C1 segment of cervical spinal cord (tissue), 14 donors: ENCODE results near the gene POLR1A.

ENCODE experiments used
- DNase-seq, 14 donors: peaks; one replicate each; lab custom pipeline; 2025; lab: John Stamatoyannopoulos, UW

Gene POLR1A

DNA sequence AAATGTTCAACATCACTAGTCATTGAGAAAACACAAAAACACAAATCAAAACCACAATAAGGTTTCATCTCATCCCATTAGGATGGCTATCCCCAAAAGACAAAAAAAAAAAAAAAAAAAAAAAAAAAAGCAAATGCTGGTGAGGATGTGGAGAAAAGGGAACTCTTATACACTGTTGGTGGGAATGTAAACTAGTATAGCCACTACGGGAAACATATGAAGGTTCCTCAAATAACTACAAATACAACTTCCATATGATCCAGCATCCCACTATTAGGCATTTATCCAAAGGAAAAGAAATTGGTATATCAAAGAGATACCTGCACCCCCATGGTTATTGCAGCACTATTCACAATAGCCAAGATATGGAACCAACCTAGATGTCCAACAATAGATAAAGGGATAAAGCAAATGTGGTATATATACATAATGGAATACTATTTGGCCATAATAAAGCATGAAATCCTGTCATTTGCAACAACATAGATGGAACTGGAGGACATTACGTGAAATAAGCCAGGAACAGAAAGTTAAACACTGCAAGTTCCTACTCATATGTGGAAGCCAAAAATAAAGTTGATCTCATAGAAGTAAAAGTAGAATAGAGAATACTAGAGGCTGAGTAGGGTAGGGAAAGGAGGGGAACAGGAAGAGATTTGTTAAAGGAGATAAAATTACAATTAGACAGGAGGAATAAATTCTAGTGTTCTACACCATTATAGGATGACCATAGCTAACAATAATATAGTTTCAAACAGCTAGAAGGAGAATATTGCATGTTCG is 8.4 kb downstream of the POLR1A start:
- DNase-seq = no peak

DNA sequence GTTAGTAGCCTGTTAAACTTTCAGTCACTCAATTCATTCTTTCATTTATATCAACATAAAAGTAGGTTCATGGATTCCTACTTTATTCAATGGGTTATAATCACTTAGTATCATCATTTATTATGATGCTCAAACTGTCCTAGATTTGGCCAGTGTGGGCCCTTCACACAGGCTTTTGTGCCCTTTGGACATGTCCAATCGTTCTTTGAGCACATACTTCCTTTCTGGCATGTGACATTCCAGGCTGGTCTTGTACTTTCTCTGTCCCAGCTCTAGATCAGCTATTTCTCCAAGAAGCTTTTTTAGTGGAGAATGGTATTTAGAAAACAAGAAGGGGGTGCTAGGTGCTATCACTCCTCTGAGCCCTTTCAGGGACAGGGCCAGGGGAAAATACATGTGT is 11.5 kb downstream of the POLR1A start:
- DNase-seq = no peak

DNA sequence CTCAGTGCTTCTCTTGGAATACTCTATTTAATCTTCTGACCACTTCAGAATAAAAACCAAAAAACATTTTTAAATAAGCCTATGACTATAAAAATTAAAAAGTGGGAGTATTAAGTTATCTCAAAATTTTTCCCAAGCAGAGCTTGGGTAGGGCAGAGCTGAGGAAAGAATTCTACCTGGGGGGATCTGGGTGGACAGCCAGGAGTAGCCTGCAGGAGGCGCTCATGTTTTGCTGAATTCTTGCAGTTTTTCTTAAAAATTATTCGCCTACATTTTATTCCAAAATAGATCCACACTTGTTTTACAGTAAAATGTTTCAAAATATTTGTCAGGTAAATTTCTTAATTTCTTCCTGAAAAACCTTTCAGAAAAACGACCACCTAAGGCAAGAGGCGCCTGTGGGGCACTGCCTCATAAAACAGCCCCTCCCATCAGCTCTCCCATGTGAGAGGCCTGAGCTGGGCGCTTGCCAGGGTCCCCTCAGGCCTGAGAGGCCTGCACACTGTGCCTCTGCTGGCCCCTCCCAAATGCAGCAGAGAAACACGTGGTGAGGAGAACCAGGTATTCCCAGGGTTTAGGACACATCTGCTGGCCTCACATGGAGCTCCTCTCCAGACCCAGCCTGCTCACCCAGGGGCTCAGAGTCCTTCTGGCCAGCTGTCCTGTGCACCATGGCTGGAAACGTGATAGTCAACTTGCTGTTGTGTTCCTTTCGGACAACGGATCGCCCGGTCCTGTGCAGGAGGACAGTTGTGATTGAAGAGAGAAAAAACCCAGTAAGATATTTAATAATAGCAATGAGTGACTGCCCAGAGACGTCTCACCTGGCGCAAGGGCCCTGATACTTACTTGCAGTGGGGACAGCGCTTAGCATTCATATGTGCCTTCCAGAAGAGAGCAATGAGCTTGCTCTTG is 17.5 kb downstream of the POLR1A start:
- no peak for DNase-seq

DNA sequence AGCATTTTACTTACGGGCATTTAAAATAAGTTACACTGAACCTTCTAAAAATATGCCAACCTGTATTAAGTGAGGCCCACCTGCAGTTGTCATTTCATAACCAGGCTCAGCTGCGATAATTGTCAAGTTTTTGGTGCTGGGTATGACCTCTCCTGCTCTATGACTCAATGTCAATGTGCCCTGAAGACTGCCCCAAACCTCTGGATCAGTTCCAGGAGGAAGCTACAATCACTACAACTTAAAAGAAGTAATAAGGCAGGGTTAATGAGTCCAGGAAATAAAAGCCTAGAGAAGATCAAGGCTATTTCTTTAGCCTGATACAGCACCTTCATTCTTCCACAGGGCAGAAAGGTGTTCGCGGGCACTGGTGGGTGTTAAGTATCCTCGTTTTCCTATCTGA is 22.9 kb downstream of the POLR1A start:
- no peak for DNase-seq

DNA sequence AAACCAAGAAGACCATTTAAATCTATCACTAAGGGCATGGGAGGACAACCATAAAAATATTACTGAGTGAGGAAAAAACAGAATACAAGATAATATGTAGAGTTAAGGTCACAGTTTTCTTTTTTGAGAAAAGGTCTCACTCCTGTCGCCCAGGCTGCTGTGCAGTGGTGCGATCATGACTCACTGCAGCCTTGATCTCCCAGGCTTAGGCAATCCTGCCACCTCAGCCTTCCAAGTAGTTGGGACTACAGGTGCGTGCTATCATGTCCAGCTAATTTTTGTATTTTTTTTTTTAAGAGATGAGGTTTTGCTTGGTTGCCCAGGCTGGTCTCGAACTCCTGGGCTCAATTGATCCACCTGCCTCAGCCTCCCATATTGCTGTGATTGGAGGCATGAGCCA is 24.0 kb downstream of the POLR1A start:
- no peak for DNase-seq

DNA sequence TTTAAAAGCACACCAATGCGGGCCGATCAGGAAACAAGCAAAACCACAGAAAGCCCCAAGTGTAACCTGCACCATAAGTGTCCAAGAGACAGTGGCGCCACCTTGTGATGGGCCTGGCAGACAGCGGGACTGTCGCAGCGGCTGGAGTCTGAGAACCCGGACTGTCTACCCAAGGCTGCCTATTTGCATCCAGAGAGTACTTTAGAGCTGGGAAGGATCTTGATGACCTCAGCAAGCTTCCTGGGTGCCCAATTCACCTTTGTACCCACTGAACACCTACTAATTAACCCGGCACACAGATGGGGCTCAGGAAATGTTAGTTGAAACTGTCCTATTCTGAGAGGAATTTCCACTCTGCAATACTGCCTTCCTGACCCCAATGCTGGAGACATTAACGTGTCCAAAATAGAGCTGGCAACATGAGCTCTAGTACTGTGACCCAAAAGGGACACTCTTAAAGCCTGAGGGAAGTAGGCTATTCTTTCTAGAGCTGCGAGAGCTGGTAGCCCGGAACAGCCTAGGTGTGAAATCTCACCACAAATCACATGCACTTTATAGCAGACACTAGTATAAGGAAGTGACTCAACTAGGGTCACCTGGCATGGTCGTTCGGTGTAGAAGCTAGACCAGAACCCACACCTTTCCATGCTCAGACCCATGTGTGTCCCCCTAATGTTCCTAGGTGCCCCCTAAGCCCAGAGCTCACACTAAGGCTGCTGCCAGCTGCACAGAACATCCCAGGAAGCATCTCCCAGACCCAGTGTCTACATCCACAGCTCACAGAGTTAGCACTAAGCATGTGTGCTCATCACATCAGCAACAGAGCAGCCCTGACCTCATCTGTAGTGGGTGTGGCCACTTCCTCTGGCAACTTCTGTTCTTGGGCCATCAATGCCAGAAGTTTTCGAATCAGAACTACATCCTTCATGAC is 25.4 kb downstream of the POLR1A start:
- peak in 12 of 14 donors; percentile 9 to 69 (median 42) for DNase-seq

DNA sequence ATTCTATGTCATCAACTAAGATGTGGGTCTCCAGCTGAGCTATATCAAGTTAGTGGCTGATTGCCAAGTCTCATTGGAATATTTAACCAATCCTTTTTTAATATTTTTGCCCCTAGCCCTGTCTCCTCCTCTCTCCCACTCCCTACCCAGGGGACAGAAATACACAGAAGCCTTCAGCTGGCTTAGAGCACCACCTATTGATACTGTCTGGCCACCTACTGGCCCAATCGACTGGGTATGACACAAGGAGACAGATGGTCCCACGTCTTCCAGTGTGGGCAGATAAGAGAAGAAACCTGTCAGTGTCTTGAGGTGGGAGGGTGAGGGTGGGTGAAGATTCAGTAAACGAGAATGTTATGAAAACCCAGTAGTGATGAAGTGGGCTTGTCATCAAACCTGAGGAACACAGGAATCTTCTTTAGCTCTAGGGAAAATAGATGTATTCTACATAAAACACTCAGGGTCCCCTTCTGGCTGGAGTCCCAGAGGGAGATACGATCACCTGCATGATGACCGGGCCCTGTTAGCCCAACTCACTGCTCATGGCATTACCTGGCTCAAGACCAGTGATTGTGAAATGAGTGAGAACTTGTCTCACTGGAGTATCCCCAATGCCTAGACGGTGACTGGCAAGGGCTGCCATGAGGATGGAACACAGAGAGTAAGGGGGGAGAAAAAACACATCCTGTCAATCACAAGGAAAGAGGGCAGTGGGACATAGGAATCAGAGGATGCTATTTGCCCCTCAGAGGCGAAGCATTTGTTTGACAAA is 26.7 kb downstream of the POLR1A start:
- peak in 10 of 14 donors; percentile 6 to 46 (median 30) for DNase-seq

DNA sequence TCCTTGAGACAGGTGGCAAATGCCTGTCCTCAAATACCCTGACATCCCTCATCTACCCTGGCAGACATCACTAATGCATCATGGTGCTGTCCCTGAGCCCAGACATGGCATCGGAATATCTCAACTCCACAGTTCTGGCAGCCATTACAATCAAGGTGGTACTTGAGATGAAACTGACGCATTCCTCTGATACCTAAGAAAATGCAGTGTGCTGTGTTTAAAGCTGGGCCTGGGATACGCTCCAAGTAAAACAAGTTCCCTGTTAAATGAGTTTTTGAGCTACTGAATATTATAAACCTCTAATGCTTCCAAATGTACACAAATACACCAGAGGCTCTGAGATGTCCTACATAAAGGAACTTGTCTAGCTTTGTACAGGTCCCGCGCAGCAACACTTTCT is 29.8 kb downstream of the POLR1A start:
- no peak for DNase-seq

DNA sequence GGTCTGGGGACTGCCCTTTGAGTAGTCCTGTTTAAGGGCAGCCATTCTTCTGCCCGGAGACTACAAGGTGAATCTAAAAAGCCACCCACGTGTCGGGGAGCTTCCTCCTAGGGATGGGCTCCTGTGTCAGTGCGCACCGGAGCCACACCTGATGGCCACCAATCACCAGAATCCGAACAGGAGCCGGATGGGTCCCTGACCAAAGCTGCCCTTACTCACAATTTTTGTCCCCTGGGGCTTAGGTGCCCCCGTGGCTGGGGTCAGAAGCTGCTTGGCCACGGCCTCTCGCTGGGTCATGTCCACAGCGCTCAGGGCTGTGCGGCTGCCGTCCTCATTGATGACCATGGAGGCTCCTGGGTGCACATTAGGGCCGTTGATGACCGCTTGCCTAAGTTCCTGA is 30.9 kb downstream of the POLR1A start:
- no peak for DNase-seq

DNA sequence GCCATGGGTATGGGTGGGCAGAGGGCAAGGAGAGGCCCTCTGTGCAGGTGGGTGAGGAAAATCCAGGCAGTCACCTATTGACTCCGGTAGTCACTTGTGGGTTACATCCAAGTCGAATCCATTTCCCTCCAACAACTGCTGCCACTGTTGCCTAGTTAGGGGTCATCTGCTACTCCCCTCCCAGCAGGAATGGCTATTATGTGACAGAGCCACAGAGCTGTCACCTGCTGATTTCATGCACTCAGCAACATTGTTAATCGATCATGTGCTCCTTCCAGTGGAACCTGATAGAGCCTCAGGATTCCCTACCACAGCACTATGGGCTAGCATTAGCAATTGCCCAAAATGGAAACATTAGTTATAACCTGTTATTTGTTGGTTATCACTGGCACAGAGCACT is 31.4 kb downstream of the POLR1A start:
- DNase-seq = no peak

DNA sequence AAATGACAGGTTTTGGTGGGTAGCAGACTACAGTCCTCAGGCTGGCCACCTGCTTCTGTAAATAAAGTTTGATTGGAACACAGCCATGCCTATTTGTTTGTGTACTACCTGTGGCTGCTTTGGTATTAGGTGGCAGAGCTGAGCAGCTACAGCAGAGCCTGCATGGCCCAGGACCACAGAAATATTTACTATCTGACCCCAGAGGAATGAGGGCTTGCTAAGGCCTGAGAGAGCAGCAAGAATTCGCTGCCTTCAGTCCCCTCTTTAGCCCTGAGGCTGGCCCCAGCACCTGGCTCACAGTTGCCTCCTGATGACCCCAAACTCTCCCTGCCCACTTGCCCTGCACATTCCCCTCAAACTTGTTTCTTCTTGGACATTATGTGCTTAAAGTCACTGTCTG is 32.5 kb downstream of the POLR1A start:
- no peak for DNase-seq

DNA sequence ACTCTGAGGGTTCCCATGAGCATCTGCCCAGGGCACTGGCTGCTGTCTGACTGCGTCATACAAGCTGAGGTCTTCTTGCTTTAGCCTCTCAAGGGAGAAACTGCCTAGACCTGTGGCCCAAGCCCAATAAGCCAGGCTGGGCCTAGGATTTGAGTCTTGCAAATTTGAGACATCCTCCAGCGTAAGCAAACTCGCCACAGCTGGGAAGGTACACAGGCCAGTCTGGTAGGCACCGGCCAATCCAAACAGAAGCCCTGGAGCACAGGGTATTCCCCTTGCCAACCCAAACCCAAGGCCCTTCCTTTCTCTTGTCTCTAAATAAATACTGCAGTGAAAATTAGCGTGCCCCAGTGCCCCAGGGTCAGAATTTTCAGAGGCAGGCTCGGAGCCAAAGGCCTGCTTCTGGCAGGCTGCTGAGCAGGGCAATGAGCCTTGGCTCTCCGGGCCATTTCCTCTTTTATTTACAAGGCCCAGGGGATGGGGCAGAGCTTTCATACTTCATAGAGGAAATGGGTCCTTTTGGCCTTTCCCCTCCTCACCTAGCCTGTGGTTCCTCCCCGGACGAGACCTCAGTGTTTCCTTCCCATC is 33.3 kb downstream of the POLR1A start:
- peak in 12 of 14 donors; percentile 16 to 76 (median 51) for DNase-seq

DNA sequence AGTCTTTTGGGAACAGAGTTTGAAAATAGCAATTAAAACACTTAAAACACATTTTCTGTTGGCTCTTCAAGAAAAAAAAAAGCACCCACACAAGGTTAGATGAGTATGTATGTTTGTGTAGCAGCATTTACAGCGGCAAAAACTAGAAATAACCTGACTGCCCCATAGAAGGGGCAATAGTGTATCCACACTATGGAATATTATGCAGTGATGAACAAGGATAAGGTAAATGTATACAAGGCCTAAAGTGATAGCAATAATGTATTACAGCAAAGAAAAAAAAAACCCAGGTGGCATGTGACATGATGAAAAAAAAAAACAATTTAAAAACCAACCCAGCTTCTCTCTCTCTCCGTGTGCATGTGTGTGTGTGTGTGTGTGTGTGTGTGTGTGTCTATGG is 34.8 kb downstream of the POLR1A start:
- no peak for DNase-seq

DNA sequence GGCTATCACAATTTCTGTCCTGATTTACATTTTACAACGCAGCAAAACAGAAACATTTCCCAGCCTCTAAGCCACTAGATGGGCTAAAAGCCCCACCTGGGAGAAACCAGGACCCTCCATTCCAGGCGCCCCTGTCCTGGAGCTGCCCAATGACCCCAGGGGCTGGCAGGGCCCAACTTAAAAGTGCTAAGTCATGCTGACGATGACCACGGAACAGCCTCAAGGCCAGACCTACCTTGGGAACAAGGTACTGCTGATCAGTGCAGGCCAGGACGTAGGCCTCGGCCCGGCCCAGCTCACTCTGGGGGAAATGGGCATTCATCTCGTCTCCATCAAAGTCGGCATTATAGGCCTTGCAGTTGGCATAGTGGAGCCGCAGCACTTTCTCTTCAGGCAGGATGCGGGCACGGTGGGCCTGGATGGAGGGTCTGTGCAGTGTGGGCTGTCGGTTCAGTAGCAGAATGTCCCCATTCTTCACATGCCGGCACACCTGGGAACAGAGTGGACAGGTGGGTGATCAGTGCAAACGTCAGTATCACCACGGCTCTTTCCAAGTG is 35.8 kb downstream of the POLR1A start:
- DNase-seq = no peak

DNA sequence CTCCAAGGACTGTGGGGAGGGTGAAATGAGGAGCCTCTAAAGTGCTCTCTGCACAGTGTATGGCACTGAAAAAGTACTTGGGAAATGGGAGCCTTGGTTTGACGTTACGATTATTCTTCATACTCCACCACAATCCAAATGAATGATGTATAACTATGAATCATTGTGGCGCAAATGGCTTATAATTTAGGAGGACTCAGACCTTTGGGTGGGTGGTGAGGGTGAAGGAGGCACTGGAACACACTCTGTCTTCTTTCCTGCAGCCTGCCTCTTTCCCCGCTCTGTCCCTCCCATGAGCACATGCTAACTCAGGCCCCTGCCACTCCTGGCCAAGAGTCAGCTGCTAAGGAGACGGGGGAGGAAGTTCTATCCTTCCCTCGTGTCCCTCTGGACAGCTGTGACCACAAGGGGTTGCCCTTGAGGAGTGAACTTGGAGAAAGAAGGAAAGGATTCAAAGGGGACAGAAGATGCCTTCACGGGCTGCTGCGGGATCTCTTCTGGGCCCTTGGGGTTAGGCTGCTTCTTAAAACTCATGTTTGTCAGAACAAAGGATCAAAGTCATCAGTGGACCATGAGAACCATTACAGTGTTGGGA is 36.5 kb downstream of the POLR1A start:
- no peak for DNase-seq

DNA sequence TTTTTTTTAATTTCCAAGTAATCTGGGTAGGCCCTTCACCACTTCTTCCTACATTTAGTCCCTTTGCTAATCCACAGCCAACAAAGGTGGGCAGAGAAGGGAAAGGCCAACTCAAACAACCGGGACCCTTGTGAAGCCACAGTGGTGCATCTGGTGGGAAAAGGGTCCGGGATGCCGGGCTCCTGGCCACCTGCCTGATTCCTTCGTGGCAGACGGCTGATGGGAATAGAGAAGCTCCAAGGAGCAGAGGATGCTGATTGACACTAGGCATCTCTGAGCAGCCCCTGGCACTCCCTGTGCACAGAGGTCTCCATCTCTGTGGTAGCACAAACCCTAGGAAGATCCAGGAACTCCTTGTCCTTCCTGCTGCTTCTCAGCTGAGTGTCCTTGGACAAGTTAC is 37.0 kb downstream of the POLR1A start:
- no peak for DNase-seq

DNA sequence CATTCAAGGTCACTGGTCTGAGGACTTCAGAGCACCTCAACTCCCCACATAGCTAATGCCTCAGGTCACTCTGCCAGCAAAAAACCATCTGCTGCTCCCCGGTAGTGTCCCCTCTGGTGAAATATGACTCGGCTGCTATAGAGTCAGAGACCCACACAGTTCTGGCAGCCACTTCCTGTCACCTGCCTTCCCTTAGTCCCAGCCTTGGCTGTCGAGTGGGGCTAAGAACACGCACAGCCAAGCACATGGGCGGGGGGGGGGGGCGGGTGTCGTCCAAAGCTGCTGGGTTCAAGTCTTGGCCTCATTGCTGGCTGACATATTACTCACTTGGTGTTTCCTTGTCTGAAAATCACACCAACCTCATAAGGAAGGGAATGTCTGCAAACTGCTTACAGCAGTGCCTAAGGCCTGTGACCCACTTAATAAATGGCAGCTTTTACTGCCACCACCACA is 37.5 kb downstream of the POLR1A start:
- peak in 1 of 14 donors; percentile 29 for DNase-seq

DNA sequence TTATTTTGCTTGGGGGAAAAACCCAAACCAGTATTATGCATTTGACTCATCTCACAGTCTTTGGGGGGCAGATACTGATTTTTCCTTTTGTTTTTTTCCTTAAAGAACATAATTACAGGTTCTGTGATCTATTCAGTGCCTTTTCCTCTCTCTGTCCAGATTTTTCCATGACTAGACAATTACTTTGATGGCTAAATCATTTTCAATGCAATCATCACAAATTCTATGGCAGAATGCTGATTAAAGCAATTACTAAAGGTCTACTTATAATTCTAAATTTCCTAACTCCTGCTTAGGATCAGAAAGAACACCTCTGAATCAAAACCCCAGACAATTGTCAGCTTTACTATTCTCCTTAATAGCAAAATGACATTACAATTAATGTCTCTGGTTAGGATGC is 38.8 kb downstream of the POLR1A start:
- DNase-seq = no peak

DNA sequence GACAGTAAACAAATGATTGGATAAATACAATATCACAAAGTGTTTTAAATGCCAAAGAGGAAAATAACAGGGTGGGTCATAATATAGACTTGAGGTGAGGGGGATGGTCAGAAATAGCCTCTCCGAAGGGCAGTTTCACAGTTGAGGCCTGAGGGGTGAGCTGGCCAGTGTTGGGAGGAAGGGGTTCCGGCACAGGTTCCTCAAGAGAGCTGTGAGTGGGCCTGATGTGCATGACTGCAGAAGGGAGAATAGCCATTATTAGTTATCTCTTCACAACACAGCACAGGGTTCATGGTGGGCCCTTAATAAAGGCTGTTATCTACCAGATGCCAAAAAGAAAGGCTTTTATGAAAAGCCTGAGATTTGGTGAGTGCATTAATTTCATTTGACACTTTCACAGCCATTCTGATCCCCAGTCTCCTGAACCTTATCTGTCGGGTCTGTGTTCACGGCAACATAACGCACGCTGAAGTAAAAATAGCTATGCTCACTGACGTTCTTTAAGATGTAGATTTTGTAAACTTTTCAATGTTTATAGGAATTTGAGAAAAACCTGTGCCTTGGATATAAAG is 39.6 kb downstream of the POLR1A start:
- no peak for DNase-seq
